Colonic mucosa (tissue), 4 donors: ENCODE results near the gene UBALD1. TPM values are rescaled to one million over a fixed set of nuclear protein-coding genes. Genes with fewer than 3 reads are reported as not detected.

Experiments used
- DNase-seq: peaks from one replicate; pipeline ENCODE4 v3.0.0-alpha.2; 2020
- H3K27ac ChIP-seq: fragments of 200-600 bp; one replicate; pipeline ENCODE4 v1.8.0; 2021
- H3K27me3 ChIP-seq: fragments of 200-600 bp; one replicate; pipeline ENCODE4 v1.8.0; 2021
- H3K36me3 ChIP-seq: fragments of 200-600 bp; one replicate; pipeline ENCODE4 v1.8.0; 2021
- H3K4me1 ChIP-seq: fragments of 200-600 bp; one replicate; pipeline ENCODE4 v1.8.0; 2021; ENCODE audit warnings: mild to moderate bottlenecking
- H3K4me3 ChIP-seq: fragments of 200-600 bp; one replicate; pipeline ENCODE4 v1.8.0; 2021
- H3K9ac ChIP-seq, 2 donors: one replicate each; pipeline ENCODE4 v1.7.0; 2013; ENCODE audit warnings: control low read depth in 2 of 2, low read depth in 2 of 2, low read length in 2 of 2
- H3K9me3 ChIP-seq: fragments of 200-600 bp; one replicate; pipeline ENCODE4 v1.8.0; 2021
- intact Hi-C: fragments of 100-400 bp; cut with DNase I; formaldehyde crosslinking; loops from one replicate; pipeline ENCODE4 v1.14.1; 2022
- total RNA-seq, 2 donors: library from RNA; stranded (reverse); fragmentation: NEBNext Ultra II Directional in 1 of 2; extraction: Animal tissue kit (Norgen Biotek cat#: 25700) in 1 of 2; gene quantifications; one replicate each; pipeline ENCODE4 v1.2.1, GENCODE V29; 2021
- TF ChIP-seq, protein P1 (sequence below): fragments of 200-600 bp; IDR thresholded peaks from one replicate; pipeline ENCODE4 v1.8.0; 2022; ENCODE audit warnings: antibody characterized with exemption, mild to moderate bottlenecking
- donor health status: healthy.
- donor health status: DM: no; HTN: no; CAD: no.
- donor health status: DM: no; HTN: no; CAD: no.

The UBALD1 gene
- total RNA-seq, 2 donors from 2014 or later = 19.4 to 20.2 TPM

DNA sequence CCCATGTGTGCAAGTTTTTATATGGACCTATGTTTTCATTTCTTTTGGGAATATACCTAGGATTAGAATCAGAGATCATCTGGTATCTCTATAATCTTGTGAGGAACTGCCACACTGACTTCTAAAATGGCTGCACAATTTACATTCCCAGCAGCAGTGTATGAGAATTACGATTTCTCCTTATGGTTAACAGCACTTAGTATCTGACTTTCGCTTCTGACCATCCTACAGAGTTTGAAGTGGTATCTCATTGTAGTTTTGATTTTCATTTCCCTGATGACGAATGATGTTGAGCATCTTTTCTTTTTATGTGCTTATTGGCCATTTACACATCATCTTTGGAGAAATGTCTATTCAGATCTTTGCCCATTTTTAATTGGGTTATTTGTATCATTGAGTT, 48.5 kb downstream of the UBALD1 start:
- H3K36me3 ChIP-seq = no peaks in the 10 kb centered on the region
- no peaks in the 10 kb centered on the region for H3K9me3 ChIP-seq
- TF ChIP-seq, protein P1, sequence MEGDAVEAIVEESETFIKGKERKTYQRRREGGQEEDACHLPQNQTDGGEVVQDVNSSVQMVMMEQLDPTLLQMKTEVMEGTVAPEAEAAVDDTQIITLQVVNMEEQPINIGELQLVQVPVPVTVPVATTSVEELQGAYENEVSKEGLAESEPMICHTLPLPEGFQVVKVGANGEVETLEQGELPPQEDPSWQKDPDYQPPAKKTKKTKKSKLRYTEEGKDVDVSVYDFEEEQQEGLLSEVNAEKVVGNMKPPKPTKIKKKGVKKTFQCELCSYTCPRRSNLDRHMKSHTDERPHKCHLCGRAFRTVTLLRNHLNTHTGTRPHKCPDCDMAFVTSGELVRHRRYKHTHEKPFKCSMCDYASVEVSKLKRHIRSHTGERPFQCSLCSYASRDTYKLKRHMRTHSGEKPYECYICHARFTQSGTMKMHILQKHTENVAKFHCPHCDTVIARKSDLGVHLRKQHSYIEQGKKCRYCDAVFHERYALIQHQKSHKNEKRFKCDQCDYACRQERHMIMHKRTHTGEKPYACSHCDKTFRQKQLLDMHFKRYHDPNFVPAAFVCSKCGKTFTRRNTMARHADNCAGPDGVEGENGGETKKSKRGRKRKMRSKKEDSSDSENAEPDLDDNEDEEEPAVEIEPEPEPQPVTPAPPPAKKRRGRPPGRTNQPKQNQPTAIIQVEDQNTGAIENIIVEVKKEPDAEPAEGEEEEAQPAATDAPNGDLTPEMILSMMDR = no peak
- no peaks in the 10 kb centered on the region for H3K4me1 ChIP-seq
- no peak overlapping the region for H3K27ac ChIP-seq
- no peak for DNase-seq
- H3K27me3 ChIP-seq = no peaks in the 10 kb centered on the region
- H3K9ac ChIP-seq = no peak overlapping the region
- intact Hi-C loops = no loop called here
- H3K4me3 ChIP-seq = no peak overlapping the region

GRCh38 chr16:4564661-4565267, 49.9 kb downstream of the UBALD1 start:
- Histone ChIP-seq H3K27ac (no peak overlapping the region), H3K27me3 (no peaks in the 10 kb centered on the region), H3K9ac (no peak overlapping the region), H3K4me1 (no peaks in the 10 kb centered on the region), H3K36me3 (no peaks in the 10 kb centered on the region), H3K4me3 (no peak overlapping the region), H3K9me3 (no peaks in the 10 kb centered on the region)
- TF ChIP-seq, protein P1 = no peak
- no peak for DNase-seq
- intact Hi-C loops = no loop called here

DNA sequence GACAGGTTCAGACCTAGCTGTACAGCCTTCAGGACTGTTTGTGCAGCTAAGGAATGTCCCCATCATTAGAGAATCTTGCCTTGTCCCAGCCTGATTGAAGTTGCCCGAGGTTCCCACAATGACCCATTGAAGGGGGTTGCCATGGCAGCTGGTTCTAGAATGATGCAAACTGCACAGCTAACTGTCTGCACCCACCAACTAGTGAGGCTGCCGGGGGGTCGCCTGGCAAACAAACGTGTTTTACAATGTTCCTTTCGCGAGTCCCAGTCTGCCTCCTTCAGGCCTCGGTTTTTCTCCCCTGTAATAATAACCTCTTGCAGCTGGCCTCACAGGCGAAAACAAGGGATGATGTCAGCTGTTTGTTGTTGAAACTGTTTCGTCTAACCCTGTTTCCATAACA, 53.1 kb downstream of the UBALD1 start:
- Histone ChIP-seq H3K4me3 (no peak overlapping the region), H3K9ac (no peak overlapping the region), H3K36me3 (no peaks in the 10 kb centered on the region), H3K9me3 (no peaks in the 10 kb centered on the region), H3K27me3 (no peaks in the 10 kb centered on the region), H3K4me1 (no peaks in the 10 kb centered on the region), H3K27ac (no peak overlapping the region)
- TF ChIP-seq, protein P1 = no peak
- no peak for DNase-seq
- intact Hi-C loops = no loop called here

Other genes with a start within 250 kb of the UBALD1 start
- gene VASN, start 243.0 kb downstream of the UBALD1 start, total RNA-seq = 1 to 10 TPM; 2.7 to 4.1 TPM
- gene CORO7, start 198.3 kb downstream of the UBALD1 start, total RNA-seq = 10 to 100 TPM; 37.2 to 55.9 TPM
- gene DNAJA3, start 189.0 kb downstream of the UBALD1 start, total RNA-seq = 10 to 100 TPM; 48.3 to 76.1 TPM
- gene NMRAL1, start 140.3 kb downstream of the UBALD1 start, total RNA-seq = 10 to 100 TPM; 25.8 to 40.2 TPM
- 10 to 100 TPM; 46.8 to 55.7 TPM for gene HMOX2, start 138.5 kb downstream of the UBALD1 start, total RNA-seq
- gene CDIP1, start 76.1 kb downstream of the UBALD1 start, total RNA-seq = 10 to 100 TPM; 13.1 to 18.4 TPM
- gene C16orf96, start 58.5 kb downstream of the UBALD1 start, total RNA-seq = under 1 TPM in 1 of 2 donors, not detected in 1; 0.08 TPM
- 10 to 100 TPM; 75.2 to 79.3 TPM for gene MGRN1, start 9.9 kb upstream of the UBALD1 start, total RNA-seq
- 10 to 100 TPM; 50.7 to 80.1 TPM for gene NUDT16L1, start 78.7 kb upstream of the UBALD1 start, total RNA-seq
- 10 to 100 TPM; 10.1 to 23.2 TPM for gene ANKS3, start 119.4 kb upstream of the UBALD1 start, total RNA-seq
- under 1 TPM; 0.61 to 0.69 TPM for gene DNAAF8, start 119.6 kb upstream of the UBALD1 start, total RNA-seq
- gene ZNF500, start 152.3 kb upstream of the UBALD1 start, total RNA-seq = 10 to 100 TPM; 12.3 to 16.1 TPM
- not detected for gene SEPTIN12, start 173.5 kb upstream of the UBALD1 start, total RNA-seq
- 100 to 1,000 TPM; 361 to 457 TPM for gene SMIM22, start 180.5 kb upstream of the UBALD1 start, total RNA-seq
- gene ROGDI, start 187.7 kb upstream of the UBALD1 start, total RNA-seq = 10 to 100 TPM; 18.1 to 23.9 TPM
- gene GLYR1, start 232.4 kb upstream of the UBALD1 start, total RNA-seq = 100 to 1,000 TPM; 112 to 134 TPM
- 10 to 100 TPM; 34.7 to 41.7 TPM for gene UBN1, start 232.6 kb upstream of the UBALD1 start, total RNA-seq